HG03354 (cell line): ENCODE measurements around the gene LTO1.

Experiments
- ATAC-seq: cut with Tn5 transposase; IDR thresholded peaks from one replicate; pipeline ENCODE4 v1.9.1; 2021; ENCODE audit warnings: mild to moderate bottlenecking; ENCODE audit not compliant: unreplicated experiment, poor library complexity, severe bottlenecking

Gene LTO1

DNA sequence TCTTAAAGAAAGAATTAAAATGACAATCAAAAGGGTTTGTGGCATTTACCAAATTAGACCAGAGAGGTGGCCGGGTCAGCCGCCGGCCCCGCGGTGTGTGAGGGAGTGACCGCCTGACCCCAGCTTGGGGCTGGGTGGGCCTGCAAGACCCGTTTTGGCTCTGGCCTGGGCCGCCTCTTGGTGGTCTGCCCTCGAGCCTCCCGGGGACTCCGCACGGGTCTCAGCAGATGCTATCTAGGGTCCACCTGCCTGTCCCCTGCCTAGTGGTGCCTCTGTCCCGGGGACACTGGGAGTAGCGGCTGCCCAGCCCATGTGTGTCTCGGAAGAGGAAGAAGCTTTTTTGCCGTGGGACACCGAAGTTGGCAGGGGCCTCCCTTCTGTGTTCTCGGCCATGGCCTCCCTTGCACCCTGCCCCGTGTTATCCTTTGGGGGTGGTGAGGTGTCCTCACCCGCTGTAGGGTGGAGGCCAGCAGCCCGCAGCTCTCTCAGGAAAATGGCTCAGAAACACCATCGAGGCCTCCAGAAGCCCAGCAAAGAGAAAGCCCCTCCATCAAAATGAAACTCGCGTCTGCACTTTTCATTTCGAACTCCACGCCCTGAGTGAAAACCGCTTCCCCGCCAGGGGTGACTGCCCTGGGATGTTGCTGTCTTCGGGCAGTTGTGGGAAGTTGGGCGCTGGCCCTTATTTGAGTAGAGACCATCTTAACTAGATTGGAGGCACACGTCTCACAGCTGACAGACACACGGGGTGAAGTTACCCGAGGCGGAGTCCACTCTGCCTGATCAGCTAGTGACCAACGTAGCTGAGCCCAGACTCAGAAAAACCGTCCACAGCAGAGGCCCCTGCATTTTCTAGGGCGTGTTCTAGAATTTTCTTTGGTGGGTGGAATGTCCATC is 26.2 kb downstream of the LTO1 start:
- no peak for ATAC-seq

GRCh38 chr11:69647761-69648497 is 27.2 kb downstream of the LTO1 start:
- no peak for ATAC-seq

GRCh38 chr11:69647390-69647748 is 27.8 kb downstream of the LTO1 start:
- no peak for ATAC-seq

GRCh38 chr11:69646493-69647389 is 28.4 kb downstream of the LTO1 start:
- no peak for ATAC-seq

GRCh38 chr11:69645801-69646492 is 29.2 kb downstream of the LTO1 start:
- ATAC-seq = no peak

DNA sequence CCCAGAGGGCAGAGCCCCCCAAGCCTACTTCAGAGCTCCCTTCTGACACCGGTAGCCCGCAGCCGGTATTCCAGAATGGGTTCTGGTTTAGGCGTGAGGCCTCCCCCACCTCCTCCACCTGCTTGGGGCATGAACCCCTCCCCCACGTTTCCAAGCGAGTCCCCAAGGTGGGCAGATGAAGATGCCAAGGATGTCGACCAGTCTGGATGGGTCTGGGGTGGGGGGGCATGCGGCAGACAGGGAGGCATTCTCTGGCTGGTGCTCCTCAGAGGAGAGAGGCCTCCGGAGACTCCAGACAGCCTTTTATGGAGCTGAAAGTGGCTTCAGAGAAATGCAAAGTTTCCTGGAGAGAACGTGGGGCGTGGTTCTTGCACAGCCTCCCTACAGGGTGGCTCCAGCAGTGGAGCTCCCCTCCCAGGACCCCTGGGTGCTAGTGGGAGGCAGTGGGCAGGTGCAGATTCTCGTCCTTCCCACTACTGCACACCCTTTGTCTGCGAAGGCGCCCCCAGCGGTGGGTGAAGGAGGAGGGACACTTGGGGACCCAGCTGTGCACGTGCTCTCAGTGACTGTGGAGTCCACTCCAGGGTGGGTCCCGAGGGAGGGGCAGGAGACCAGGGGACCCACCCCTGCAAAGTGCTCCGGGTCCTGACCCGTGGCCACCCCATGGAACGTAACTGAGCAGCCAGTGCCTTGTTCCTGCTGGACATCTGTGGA is 30.0 kb downstream of the LTO1 start:
- ATAC-seq = no peak

DNA sequence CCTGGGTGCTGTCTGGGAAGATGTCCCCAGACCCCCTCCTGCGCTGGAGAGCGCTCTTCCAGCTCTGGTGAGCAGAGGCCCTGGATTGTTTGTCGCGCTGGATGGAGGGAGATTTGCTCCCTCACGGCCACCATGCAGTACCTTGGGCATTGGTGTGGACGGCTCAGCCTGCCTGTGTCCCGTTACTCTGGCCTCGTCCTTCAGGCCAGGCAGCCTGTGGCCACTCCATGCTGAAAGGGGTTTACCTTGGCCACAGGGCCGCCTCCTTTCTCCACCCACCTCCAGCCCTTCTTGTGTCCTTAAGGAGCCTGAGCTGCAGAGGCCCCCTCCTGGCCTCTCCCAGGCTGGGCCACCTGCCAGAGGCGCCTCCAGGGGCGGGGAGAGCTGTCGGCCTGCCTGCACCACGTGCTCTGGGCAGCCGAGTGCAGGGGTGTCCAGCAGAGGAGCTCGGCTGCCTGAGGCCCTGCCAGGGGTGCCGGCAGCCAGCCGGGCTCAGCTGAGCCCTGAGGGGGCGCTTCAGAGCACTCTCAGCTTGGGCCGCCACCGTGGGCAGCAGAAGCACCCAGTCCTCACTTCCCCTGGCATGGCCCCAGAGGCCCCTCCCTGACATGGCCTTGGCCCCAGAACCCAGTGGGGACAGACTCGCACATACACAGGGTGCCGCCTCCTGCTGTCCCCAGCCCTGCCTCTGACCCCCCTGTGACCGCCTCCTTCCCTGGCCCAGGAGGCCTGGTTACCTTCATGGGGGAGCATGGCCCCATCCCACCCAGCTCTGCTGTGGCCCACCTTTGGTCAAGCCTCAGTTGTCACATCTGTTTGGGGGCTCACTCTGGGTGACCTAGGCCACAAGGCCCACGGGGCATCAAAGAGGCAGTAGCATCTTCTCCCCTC is 30.8 kb downstream of the LTO1 start:
- ATAC-seq = no peak

DNA sequence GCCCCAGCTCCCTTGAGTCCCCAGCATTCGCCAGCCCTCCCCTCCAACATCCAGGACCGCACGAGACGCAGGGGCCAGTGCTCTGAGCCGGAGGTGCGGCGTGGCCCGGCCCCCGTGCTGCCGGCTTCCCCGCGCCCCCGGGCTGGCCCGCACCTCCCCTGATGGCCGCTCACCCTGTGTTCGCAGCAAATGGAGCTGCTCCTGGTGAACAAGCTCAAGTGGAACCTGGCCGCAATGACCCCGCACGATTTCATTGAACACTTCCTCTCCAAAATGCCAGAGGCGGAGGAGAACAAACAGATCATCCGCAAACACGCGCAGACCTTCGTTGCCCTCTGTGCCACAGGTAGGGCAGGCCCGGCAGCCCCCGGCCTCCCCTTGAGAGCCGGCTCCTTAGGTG is 31.5 kb downstream of the LTO1 start:
- ATAC-seq = no peak

GRCh38 chr11:69642913-69643632 is 32.1 kb downstream of the LTO1 start:
- peak; percentile 74 for ATAC-seq

DNA sequence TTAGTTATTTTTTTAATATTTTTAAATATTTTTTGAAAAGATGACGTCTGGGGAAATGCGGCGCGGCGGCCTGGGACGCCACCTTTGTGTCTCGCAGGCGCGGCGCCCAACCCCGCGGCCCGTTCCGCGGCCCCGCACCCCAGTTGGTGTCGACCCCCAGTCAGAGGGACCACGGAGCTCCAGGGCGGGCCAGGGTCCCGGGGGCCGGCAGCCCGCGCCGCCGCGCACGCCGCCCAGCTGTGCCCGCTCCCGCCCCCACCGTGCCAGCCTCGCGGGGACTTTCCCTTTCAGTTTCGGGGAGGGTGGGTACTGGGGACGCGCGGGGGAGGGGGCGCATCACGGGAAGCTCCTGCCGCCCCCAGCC is 32.6 kb downstream of the LTO1 start:
- ATAC-seq = no peak

DNA sequence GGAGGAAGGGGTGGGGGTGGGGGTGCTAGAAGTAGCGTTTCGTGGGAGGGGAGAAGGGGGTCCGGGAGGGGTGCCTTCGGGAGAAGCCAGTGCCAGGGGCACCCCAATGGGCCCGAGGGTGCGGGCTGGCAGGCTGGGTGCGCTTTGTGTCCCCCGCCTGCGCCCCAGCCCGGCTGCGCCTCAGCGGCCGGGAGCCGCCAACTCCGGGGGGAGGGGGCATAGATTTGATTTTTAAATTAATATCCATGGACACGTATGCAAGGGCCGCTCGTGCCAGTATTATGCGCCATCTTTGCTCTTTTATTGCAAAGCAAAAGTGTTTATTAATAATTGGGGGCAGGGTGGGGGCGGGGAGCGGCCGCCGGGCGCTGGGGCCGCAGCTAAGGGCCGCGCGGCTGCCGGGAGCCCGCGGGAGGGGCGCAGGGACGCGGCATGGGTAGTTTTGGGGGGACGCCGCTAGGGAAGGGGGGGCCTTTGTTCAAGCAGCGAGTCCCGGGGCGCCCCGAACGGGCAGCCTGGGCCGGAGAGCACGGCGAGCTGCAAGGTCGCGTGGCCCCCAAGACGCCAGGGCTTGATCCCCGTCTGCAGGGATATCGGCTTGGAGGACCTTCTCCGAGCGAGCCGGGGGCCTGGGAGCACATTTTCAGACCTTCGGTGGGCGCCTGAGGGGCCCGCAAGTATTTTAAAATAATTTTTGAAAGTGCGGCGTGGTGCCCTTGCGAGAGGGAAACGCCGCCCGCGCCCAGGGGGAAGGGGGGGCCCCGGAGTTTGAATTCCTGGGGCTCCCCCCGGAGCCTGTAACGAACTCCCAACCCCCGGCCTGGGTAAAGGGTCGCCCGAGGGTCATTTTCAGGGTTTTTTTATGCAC is 33.2 kb downstream of the LTO1 start:
- no peak for ATAC-seq

DNA sequence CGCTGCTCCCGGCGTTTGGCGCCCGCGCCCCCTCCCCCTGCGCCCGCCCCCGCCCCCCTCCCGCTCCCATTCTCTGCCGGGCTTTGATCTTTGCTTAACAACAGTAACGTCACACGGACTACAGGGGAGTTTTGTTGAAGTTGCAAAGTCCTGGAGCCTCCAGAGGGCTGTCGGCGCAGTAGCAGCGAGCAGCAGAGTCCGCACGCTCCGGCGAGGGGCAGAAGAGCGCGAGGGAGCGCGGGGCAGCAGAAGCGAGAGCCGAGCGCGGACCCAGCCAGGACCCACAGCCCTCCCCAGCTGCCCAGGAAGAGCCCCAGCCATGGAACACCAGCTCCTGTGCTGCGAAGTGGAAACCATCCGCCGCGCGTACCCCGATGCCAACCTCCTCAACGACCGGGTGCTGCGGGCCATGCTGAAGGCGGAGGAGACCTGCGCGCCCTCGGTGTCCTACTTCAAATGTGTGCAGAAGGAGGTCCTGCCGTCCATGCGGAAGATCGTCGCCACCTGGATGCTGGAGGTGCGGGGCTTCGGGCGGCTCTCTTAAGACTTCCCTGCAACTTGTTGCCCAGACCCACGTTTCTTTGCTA is 34.1 kb downstream of the LTO1 start, which contains the start of gene CCND1:
Gene CCND1, plus strand, starts transcription at position 162 of the 587 bp plus-strand sequence. Its CDS starts 158 bp downstream, at position 320.
- no peak for ATAC-seq

DNA sequence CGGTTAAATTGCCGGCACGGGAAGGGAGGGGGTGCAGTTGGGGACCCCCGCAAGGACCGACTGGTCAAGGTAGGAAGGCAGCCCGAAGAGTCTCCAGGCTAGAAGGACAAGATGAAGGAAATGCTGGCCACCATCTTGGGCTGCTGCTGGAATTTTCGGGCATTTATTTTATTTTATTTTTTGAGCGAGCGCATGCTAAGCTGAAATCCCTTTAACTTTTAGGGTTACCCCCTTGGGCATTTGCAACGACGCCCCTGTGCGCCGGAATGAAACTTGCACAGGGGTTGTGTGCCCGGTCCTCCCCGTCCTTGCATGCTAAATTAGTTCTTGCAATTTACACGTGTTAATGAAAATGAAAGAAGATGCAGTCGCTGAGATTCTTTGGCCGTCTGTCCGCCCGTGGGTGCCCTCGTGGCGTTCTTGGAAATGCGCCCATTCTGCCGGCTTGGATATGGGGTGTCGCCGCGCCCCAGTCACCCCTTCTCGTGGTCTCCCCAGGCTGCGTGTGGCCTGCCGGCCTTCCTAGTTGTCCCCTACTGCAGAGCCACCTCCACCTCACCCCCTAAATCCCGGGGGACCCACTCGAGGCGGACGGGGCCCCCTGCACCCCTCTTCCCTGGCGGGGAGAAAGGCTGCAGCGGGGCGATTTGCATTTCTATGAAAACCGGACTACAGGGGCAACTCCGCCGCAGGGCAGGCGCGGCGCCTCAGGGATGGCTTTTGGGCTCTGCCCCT is 34.7 kb downstream of the LTO1 start:
- ATAC-seq = no peak

DNA sequence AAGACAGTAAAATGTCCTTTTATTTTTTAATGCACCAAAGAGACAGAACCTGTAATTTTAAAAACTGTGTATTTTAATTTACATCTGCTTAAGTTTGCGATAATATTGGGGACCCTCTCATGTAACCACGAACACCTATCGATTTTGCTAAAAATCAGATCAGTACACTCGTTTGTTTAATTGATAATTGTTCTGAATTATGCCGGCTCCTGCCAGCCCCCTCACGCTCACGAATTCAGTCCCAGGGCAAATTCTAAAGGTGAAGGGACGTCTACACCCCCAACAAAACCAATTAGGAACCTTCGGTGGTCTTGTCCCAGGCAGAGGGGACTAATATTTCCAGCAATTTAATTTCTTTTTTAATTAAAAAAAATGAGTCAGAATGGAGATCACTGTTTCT is 35.3 kb downstream of the LTO1 start:
- ATAC-seq = no peak

DNA sequence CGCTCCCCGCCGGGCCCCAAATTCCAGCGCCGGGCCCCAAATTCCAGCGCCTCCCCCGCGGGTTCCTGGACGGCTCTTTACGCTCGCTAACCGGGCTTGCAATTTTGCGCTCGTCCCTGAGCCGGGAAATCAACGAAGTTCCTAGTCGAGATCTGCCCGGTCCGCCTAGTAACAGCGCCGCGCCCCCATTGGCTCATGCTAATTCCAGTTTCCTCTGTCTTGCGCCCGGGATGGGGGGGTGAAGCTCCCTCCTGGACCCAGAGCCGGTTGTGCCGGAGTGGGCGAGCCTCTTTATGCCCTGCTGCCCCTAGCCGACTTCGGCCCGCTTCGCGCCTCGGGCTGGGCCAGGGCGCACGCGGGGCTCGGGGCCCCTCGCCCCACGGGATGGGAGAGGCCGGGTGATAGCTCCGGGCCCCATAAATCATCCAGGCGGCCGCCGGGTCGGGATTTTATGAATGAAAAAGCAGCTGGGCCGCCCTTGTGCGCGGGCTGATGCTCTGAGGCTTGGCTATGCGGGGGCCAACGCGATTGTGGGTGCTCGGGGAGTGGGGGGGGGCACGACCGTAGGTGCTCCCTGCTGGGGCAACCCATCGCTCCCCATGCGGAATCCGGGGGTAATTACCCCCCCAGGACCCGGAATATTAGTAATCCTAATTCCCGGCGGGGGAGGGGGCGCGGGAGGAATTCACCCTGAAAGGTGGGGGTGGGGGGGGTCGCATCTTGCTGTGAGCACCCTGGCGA is 36.0 kb downstream of the LTO1 start:
- no peak for ATAC-seq
